Esophagus muscularis mucosa (tissue), 4 donors: Measurements from ENCODE around the gene MCRIP2. TPM values are rescaled to one million over a fixed set of nuclear protein-coding genes. Genes with fewer than 3 reads are reported as not detected.
A peak's percentile ranks its signal among the peaks of the same experiment; 100 is the strongest.

Source experiments
- DNase-seq: peaks from one replicate; pipeline ENCODE4 v3.0.0-alpha.2; 2017; ENCODE audit errors: extremely low spot score
- H3K27ac ChIP-seq, 4 donors: fragments of 200-600 bp; sonication (generic); replicated peaks in 1 of 4; 1 replicate in 3 of 4; 2 replicates in 1 of 4; pipeline ENCODE4 v1.5.1; 2016 to 2019; ENCODE audit warnings: mild to moderate bottlenecking in 1 of 4
- H3K27me3 ChIP-seq, 4 donors: fragments of 200-600 bp; sonication (generic); one replicate each; pipeline versions ENCODE4 v1.5.1 to v1.6.0; 2016 to 2019
- H3K36me3 ChIP-seq, 4 donors: fragments of 200-600 bp; sonication (generic); one replicate each; pipeline ENCODE4 v1.5.1; 2016 to 2019
- H3K4me1 ChIP-seq, 4 donors: fragments of 200-600 bp; sonication (generic); one replicate each; pipeline ENCODE4 v1.5.1; 2016 to 2019
- H3K4me3 ChIP-seq, 4 donors: fragments of 200-600 bp; sonication (generic); 1 replicate in 2 of 4; 2 replicates in 2 of 4; pipeline ENCODE4 v1.5.1; 2016 to 2019; ENCODE audit warnings: mild to moderate bottlenecking in 4 of 4, moderate library complexity in 1 of 4
- H3K9me3 ChIP-seq, 4 donors: fragments of 200-600 bp; sonication (generic); 1 replicate in 3 of 4; 2 replicates in 1 of 4; pipeline ENCODE4 v1.5.1; 2016 to 2019
- CTCF ChIP-seq, 3 experiments: fragments of 200-600 bp in 2 of 3; fragments of 450-650 bp in 1 of 3; sonication (generic) in 2 of 3; IDR thresholded peaks; one replicate each; pipeline ENCODE4 v1.5.1; 2017 to 2019; ENCODE audit warnings: antibody characterized with exemption in 3 of 3, mild to moderate bottlenecking in 2 of 3, moderate library complexity in 1 of 3
- EP300 ChIP-seq: sonication (generic); formaldehyde crosslinking; IDR thresholded peaks from one replicate; pipeline ENCODE4 v1.6.1; 2017; ENCODE audit warnings: antibody characterized with exemption
- POLR2A ChIP-seq: fragments of 450-650 bp; IDR thresholded peaks from one replicate; pipeline ENCODE4 v1.6.1; 2017; ENCODE audit warnings: antibody characterized with exemption, moderate library complexity, mild to moderate bottlenecking, low read depth
- POLR2AphosphoS5 ChIP-seq, 2 donors: sonication (generic); formaldehyde crosslinking; IDR thresholded peaks; one replicate each; pipeline ENCODE4 v1.6.1; 2017; ENCODE audit warnings: antibody characterized with exemption in 2 of 2
- whole genome bisulfite sequencing: methylation state at CpG from one replicate; pipeline ENCODE4 v1.1.5; 2018; 5-methylcytosine and 5-hydroxymethylcytosine counted together
- intact Hi-C: fragments of 100-400 bp; cut with DNase I; formaldehyde crosslinking; loops from one replicate; pipeline ENCODE4 v1.15.1; 2023
- total RNA-seq, 4 donors: library from RNA; depleted of rRNA; stranded (reverse); fragments of >200 nt; gene quantifications; one replicate each; pipeline versions ENCODE4 v1.1.0 to v1.2.1, GENCODE V29; 2016

The MCRIP2 gene
- total RNA-seq, 4 donors from 2014 or later: 50.7 to 65.4 (median 59.1) TPM

- 0% methylated on average over 7 of the region's 91 CpGs for WGBS
- Histone ChIP-seq H3K27ac (peak within 1 kb of the TSS; percentile 93 to 98 (median 96)), H3K4me1 (peaks cover 53 to 68% (median 66%) of the 10 kb centered on the region in 4 donors), H3K36me3 (peaks cover 16 to 23% (median 22%) of the 10 kb centered on the region in 4 donors), H3K9me3 (no peaks in the 10 kb centered on the region), H3K27me3 (peaks cover 0 to 5% (median 0%) of the 10 kb centered on the region in 4 donors), H3K4me3 (peak within 1 kb of the TSS; percentile 81 to 98 (median 96))
- DNase-seq: peak; percentile 98
- TF ChIP-seq POLR2AphosphoS5 (IDR thresholded peaks at IDR 0.05): peak; percentile 68 to 71
- peak in 1 of 3 experiments; percentile 19 for TF ChIP-seq CTCF (IDR thresholded peaks at IDR 0.05)
- TF ChIP-seq EP300: no peak
- TF ChIP-seq POLR2A: no peak
- intact Hi-C loops: no loop called here
These were observed 38.4 kb downstream of the MCRIP2 start, which contains the start of gene STUB1 for GRCh38 chr16:679814-680624. Gene STUB1 (plus strand): TSS chr16:680410. CDS start chr16:680526, 116 bp downstream.

- no peaks in the 10 kb centered on the region for H3K9me3 ChIP-seq
- peak overlapping the region; percentile 81 to 98 (median 96) for H3K4me3 ChIP-seq
- peaks cover 0 to 5% (median 0%) of the 10 kb centered on the region in 4 donors for H3K27me3 ChIP-seq
- DNase-seq: no peak
- peaks cover 16 to 27% (median 24%) of the 10 kb centered on the region in 4 donors for H3K36me3 ChIP-seq
- TF ChIP-seq POLR2A (no peak), EP300 (no peak), CTCF (IDR thresholded peaks at IDR 0.05) (no peak), POLR2AphosphoS5 (IDR thresholded peaks at IDR 0.05) (no peak)
- no CpG with 5 or more reads among the region's 38 CpGs for WGBS
- intact Hi-C loops: no loop called here
- H3K27ac ChIP-seq: peak overlapping the region; percentile 93 to 98 (median 96)
- peaks cover 55 to 68% (median 66%) of the 10 kb centered on the region in 4 donors for H3K4me1 ChIP-seq
These were observed 39.0 kb downstream of the MCRIP2 start for GRCh38 chr16:680625-680945.

- Histone ChIP-seq H3K4me1 (peaks cover 55 to 68% (median 66%) of the 10 kb centered on the region in 4 donors), H3K36me3 (peaks cover 16 to 33% (median 24%) of the 10 kb centered on the region in 4 donors), H3K27me3 (peaks cover 0 to 1% (median 0%) of the 10 kb centered on the region in 4 donors), H3K9me3 (no peaks in the 10 kb centered on the region), H3K4me3 (peak overlapping the region; percentile 81 to 98 (median 96)), H3K27ac (peak overlapping the region; percentile 93 to 98 (median 96))
- intact Hi-C loops: no loop called here
- 64% methylated on average over 16 of the region's 44 CpGs for WGBS
- DNase-seq: no peak
- TF ChIP-seq POLR2A (no peak), CTCF (IDR thresholded peaks at IDR 0.05) (no peak), POLR2AphosphoS5 (IDR thresholded peaks at IDR 0.05) (no peak), EP300 (no peak)
These were observed 39.5 kb downstream of the MCRIP2 start for GRCh38 chr16:680967-681745.

- WGBS: 71% methylated on average over 11 of the region's 28 CpGs
- TF ChIP-seq POLR2A (no peak), POLR2AphosphoS5 (IDR thresholded peaks at IDR 0.05) (no peak), CTCF (IDR thresholded peaks at IDR 0.05) (no peak), EP300 (no peak)
- H3K4me1 ChIP-seq: peaks cover 55 to 71% (median 64%) of the 10 kb centered on the region in 4 donors
These were observed 40.3 kb downstream of the MCRIP2 start for GRCh38 chr16:681746-682427.

More at GRCh38 chr16:681746-682427, 40.3 kb downstream of the MCRIP2 start:
- H3K27me3 ChIP-seq: no peaks in the 10 kb centered on the region
- peaks cover 21 to 40% (median 30%) of the 10 kb centered on the region in 4 donors for H3K36me3 ChIP-seq
- no peaks in the 10 kb centered on the region for H3K9me3 ChIP-seq
- H3K27ac ChIP-seq: peak overlapping the region in 1 of 4 donors; percentile 93
- H3K4me3 ChIP-seq: peak overlapping the region; percentile 4 to 98 (median 96)
- intact Hi-C loops: no loop called here
- no peak for DNase-seq
